NCI-H748 (cell line): Measurements from ENCODE around the gene IWS1.
A peak's percentile ranks its signal among the peaks of the same experiment; 100 is the strongest.
"Not testable (repeated sequence)": the region's sequence is repeated elsewhere in the genome, so short reads cannot be mapped to it uniquely, and the experiment has no call there.

Experiments used
- DNase-seq: peaks from one replicate; lab custom pipeline; 2025; ENCODE audit not compliant: unreplicated experiment; lab: John Stamatoyannopoulos, UW

The IWS1 gene

GRCh38 chr2:127529416-127529815 lies 3.1 kb upstream of the IWS1 start:
- DNase-seq: not testable (repeated sequence)

GRCh38 chr2:127528487-127528886 lies 2.2 kb upstream of the IWS1 start:
- DNase-seq: no peak

- peak; percentile 58 for DNase-seq
Measured at GRCh38 chr2:127527001-127527804, 914 bp upstream of the IWS1 start.

- DNase-seq: peak; percentile 34
Measured at GRCh38 chr2:127525691-127526131, 578 bp downstream of the IWS1 start.

GRCh38 chr2:127524198-127524834 lies 2.0 kb downstream of the IWS1 start:
- not testable (repeated sequence) for DNase-seq

- DNase-seq: no peak
Measured at GRCh38 chr2:127523269-127523939, 2.9 kb downstream of the IWS1 start.

GRCh38 chr2:127520424-127520823 lies 5.9 kb downstream of the IWS1 start:
- no peak for DNase-seq

DNA sequence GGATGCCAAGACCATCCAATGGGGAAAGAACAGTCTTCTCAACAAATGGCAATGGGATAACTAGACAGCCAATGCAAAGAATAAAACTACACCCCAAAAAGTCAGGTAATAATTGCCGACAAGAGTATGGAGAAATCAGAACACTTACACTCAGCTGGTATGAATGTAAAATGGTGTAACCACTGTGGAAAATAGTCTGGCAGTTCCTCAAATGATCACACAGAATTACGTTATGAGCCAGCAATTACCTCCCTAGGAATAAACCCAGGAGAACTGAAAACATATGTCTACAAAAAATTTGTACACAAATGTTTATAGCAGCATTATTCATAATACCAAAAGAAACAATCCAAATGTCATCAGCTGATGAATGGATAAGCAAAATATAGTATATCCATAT lies 8.8 kb downstream of the IWS1 start:
- DNase-seq: no peak

- no peak for DNase-seq
Measured at GRCh38 chr2:127516041-127516762, 10.1 kb downstream of the IWS1 start.

DNA sequence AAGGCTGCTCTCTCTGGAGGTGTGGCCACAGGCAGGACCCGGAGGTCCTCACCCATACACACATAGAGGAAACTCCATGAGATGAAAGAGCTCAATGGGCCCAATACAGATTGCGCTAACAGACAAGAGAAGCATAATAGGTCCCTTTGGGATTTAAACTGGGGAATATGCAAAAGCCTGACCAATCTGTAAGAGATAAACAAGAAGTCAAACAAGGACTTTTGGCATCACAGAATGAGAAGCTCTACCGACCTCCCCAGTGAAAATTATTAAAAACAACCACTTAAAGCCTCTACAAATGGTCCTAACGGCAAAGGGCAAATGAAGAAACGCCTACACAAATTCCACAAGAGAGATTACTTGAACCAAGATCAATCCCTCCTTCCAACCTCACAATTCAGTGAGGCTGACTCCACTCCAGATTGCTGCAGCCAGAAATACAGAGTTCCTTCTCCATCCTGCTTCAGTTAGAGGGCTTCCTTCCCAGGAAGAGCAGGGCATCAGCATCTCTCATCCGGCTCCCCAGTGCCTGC lies 10.8 kb downstream of the IWS1 start:
- DNase-seq: no peak

DNA sequence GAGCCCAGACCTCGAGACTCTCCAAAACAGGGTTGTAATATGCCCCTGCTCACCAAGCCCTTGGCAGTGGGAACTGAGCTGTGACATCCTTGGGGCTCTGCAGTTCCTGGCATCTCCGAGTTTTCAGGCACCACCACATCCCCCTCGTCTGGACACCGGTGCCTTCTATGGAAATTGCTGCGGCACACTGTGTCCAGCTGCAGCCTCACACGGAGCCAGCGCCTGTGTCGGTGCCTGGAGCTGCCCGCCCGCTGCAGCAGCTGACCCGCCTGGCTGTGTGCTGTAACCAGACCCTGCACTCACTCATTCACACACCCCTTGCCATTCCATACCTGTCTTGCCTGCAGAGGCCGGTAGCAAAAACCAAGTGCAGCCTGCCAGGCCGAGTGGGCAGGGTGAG lies 11.8 kb downstream of the IWS1 start:
- DNase-seq: no peak

DNA sequence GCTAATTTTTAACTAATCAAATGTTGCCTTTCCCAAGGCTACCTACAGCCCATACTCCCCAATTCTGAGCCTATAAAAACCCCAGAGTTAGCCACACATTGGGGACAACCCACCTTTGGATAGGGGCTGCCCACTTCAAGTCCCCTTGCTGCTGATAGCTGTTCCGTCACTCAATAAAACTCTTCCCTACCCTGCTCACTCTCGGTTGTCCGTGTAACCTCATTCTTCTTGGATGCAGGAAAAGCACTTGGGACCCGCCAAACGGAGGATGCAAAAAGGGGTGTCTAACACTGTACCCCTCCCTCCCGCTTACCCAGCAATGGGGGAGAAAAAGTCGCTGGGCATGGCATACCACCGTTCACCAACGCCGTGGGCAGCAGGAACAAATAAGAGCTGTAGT lies 12.2 kb downstream of the IWS1 start:
- DNase-seq: no peak

GRCh38 chr2:127512362-127512761 lies 13.9 kb downstream of the IWS1 start:
- no peak for DNase-seq

- no peak for DNase-seq
Measured at GRCh38 chr2:127511917-127512316, 14.4 kb downstream of the IWS1 start.

DNA sequence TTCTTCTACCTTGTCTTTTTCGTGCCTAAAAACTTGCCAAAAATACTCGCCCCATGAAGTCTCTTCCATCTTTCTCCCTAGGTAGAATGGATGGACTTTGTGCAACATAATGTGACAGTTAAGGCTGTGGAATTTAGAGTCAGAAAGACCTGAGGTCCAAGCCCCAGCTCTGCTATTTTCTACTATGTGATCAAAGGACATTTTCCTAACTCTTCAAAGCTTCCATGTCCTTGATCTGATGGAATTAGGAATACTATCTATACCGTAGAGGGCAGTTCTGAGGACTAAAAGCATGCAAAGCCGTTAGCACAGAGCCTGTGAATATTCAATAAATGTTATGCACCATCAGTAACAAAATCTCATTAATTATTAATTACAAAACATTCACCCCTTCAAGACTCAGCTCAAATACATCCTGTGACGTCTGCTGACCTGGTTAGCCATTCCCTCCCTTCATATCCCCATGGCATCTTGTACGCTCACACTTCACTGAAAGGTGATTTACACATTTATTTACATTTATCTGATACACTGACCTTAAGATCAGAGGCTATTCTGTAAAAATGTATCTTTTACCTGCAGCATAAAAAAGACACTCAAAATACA lies 15.1 kb downstream of the IWS1 start:
- DNase-seq: no peak

DNA sequence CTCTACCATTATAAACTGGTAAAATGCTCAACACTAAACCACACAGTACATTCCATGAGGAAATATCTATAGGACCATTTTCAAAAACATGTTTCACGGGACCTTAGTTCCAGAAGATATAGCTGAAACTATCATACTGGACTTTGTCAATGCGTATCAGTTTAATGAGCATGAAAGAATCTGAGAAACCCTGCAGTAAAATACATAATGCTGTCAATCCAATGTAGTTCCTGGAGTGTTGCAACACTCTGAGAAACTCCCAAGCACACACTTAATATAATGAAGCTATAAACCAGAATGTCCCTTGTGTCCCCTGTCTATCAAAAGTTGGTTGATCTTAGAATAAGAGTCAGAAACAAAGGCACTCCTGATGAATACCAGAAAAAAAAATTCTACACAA lies 16.2 kb downstream of the IWS1 start:
- no peak for DNase-seq

DNA sequence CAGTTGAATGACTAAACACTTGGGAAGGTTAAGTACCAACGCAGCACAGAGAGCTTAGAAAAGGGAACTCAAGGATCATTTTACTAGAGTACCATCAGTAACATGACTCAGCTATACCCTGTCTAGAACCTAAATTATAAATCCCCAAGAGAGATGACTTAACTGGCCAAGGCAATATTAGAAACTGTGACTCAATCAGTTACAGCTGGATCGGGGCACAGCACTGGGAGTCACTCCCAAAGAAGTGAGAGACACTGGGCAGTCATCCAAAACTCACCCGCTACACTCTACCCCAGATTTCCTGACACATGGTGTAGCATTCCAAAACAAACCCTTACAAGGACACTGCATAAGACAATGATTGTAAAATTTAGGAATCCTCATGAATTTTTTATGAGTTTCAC lies 17.7 kb downstream of the IWS1 start:
- DNase-seq: peak; percentile 14

- no peak for DNase-seq
Measured at GRCh38 chr2:127508023-127508630, 18.2 kb downstream of the IWS1 start.

GRCh38 chr2:127506510-127506909 lies 19.8 kb downstream of the IWS1 start:
- DNase-seq: no peak
